Ectodermal cell (in vitro differentiated cells): ENCODE measurements around the gene MAP2K5.
A peak's percentile ranks its signal among the peaks of the same experiment; 100 is the strongest.

Experiments used
- H3K27ac ChIP-seq: 2 replicates; pipeline ENCODE4 v1.7.0; 2013; ENCODE audit warnings: mild to moderate bottlenecking, low read depth, low read length; ENCODE audit not compliant: insufficient read depth, poor library complexity, severe bottlenecking
- H3K27me3 ChIP-seq: 2 replicates; pipeline ENCODE4 v1.7.0; 2013; ENCODE audit warnings: mild to moderate bottlenecking, low read length; ENCODE audit not compliant: insufficient read depth, control insufficient read depth, poor library complexity, severe bottlenecking
- H3K36me3 ChIP-seq: one replicate; pipeline ENCODE4 v1.7.0; 2013; ENCODE audit warnings: low read length; ENCODE audit not compliant: control insufficient read depth, insufficient read depth
- H3K4me1 ChIP-seq: one replicate; pipeline ENCODE4 v1.7.0; 2013; ENCODE audit warnings: low read length; ENCODE audit not compliant: control insufficient read depth, insufficient read depth
- H3K4me3 ChIP-seq: 2 replicates; pipeline ENCODE4 v1.7.0; 2013; ENCODE audit warnings: low read depth, low read length, control low read depth; ENCODE audit not compliant: insufficient read depth
- H3K9me3 ChIP-seq: 2 replicates; pipeline ENCODE4 v1.7.0; 2013; ENCODE audit warnings: mild to moderate bottlenecking, low read length, moderate library complexity; ENCODE audit not compliant: control insufficient read depth
- WGBS, 2 experiments: methylation state at CpG; one replicate each; pipeline ENCODE4 v1.1.7; 2013; ENCODE audit warnings: missing lambda C conversion rate in 2 of 2; 5-methylcytosine and 5-hydroxymethylcytosine counted together

Gene MAP2K5

GRCh38 chr15:67521783-67522568 is 20.5 kb upstream of the MAP2K5 start:
- H3K27me3 ChIP-seq = peaks cover 6% of the 10 kb centered on the region
- H3K27ac ChIP-seq = no peak overlapping the region
- H3K4me3 ChIP-seq = peak overlapping the region; percentile 70
- H3K36me3 ChIP-seq = no peaks in the 10 kb centered on the region
- 19 to 34% methylated on average over 19 to 23 of the region's 23 CpGs for WGBS, 2 experiments
- no peaks in the 10 kb centered on the region for H3K9me3 ChIP-seq
- peaks cover 19% of the 10 kb centered on the region for H3K4me1 ChIP-seq

DNA sequence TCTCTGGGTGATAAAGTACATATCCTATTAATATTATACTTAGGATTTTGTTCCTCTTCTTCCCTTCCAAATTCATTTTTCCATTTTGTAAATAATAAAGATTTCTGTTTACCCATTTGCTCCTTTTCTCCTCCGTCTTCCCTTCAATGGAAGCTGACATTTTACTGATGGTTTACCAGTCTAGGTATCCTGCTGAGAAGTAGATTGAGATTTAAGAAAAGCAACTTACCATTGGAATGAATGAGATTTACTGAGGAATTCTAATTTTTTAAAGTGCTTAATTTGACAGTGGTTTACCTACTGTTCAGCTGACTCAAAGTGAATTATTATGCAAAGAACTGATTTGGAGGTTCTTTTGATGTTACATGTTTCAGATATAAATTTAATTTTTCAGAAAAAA is 19.2 kb upstream of the MAP2K5 start:
- no peak overlapping the region for H3K4me3 ChIP-seq

GRCh38 chr15:67524235-67524634 is 18.3 kb upstream of the MAP2K5 start:
- Histone ChIP-seq H3K36me3 (no peaks in the 10 kb centered on the region), H3K4me1 (peaks cover 19% of the 10 kb centered on the region), H3K27ac (no peak overlapping the region), H3K4me3 (no peak overlapping the region), H3K27me3 (peaks cover 6% of the 10 kb centered on the region), H3K9me3 (no peaks in the 10 kb centered on the region)

More for the DNA sequence above, 19.2 kb upstream of the MAP2K5 start:
- H3K27ac ChIP-seq = no peak overlapping the region
- WGBS, 2 experiments = no CpG with 5 or more reads among the region's 1 CpG
- no peaks in the 10 kb centered on the region for H3K9me3 ChIP-seq
- H3K27me3 ChIP-seq = peaks cover 6% of the 10 kb centered on the region
- H3K4me1 ChIP-seq = peaks cover 19% of the 10 kb centered on the region
- H3K36me3 ChIP-seq = no peaks in the 10 kb centered on the region

DNA sequence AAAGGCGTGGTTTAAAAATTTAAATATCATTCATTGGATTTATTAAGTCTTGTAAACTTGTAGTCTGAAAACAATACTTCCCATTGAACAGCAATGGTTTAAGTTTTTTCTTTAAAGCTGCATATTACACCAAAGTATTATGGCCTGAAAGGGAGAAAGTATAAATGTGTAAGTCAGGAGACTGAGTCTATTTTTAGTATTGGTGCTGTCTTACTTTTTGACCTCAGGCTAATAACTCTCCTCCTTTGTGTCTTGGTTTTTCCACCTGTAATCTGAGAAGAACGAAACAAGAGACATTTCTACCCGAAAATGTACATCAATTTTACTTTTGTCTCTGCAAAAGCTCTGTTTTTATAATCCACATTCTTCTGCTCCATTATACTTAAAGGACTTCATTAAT is 14.0 kb upstream of the MAP2K5 start:
- 86 to 96% methylated on average over 2 of the region's 3 CpGs for WGBS, 2 experiments
- Histone ChIP-seq H3K27ac (no peak overlapping the region), H3K4me3 (no peak overlapping the region), H3K9me3 (no peaks in the 10 kb centered on the region), H3K27me3 (no peaks in the 10 kb centered on the region), H3K4me1 (peaks cover 5% of the 10 kb centered on the region), H3K36me3 (no peaks in the 10 kb centered on the region)

- Histone ChIP-seq H3K4me3 (no peak overlapping the region), H3K27me3 (no peaks in the 10 kb centered on the region), H3K27ac (no peak overlapping the region), H3K4me1 (no peaks in the 10 kb centered on the region), H3K9me3 (no peaks in the 10 kb centered on the region), H3K36me3 (no peaks in the 10 kb centered on the region)
- WGBS, 2 experiments = 91 to 100% methylated on average over 2 of the region's 3 CpGs
Measured at GRCh38 chr15:67531379-67531914, 11.1 kb upstream of the MAP2K5 start.

DNA sequence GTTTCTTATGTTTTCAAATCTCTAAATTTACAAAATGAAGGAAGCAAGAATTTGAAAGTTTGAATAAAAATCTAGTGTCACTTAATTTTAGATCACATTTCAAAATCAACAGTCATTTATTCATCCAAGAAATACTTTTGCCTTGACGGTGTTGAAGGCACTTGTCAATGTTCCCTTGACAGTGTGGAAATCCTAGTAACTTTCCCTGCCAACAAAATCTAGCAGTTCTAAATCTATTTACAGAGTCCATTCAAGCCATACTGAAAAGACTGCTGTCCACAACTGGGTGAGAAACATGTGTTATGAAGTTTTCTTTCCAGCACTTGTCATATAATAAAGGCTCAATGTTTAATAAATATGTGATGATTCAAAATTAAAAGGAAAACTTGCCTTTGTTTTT is 8.6 kb upstream of the MAP2K5 start:
- 79 to 95% methylated on average over 1 of the region's 1 CpG for WGBS, 2 experiments

DNA sequence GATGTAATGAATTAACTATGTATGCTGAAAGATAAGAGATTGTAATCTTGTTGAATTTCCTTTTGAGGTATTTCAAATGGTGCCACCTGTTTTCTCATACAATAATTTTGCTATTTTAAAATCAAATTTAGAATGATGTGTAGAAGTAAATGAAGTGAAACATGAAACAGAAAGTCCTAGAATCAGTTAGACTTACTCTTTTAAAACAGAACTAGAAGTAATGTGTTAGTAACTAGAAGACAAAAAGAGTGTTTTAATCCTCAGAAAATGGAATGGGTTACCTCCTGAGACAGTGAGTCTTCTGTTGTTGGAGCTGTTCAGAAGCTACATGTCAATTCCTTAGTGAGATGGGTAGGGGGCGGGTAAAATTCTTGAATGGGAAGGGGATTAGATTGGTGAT is 8.1 kb upstream of the MAP2K5 start:
- Histone ChIP-seq H3K4me1 (no peaks in the 10 kb centered on the region), H3K27me3 (no peaks in the 10 kb centered on the region), H3K36me3 (no peaks in the 10 kb centered on the region), H3K9me3 (no peaks in the 10 kb centered on the region), H3K4me3 (no peak overlapping the region), H3K27ac (no peak overlapping the region)
- 92 to 100% methylated on average over 1 of the region's 1 CpG for WGBS, 2 experiments

More for the DNA sequence above, 8.6 kb upstream of the MAP2K5 start:
- Histone ChIP-seq H3K9me3 (no peaks in the 10 kb centered on the region), H3K36me3 (no peaks in the 10 kb centered on the region), H3K4me3 (no peak overlapping the region), H3K27ac (no peak overlapping the region), H3K4me1 (no peaks in the 10 kb centered on the region), H3K27me3 (no peaks in the 10 kb centered on the region)

- H3K4me1 ChIP-seq = no peaks in the 10 kb centered on the region
- H3K27me3 ChIP-seq = no peaks in the 10 kb centered on the region
- 93 to 98% methylated on average over 1 of the region's 1 CpG for WGBS, 2 experiments
- H3K27ac ChIP-seq = no peak overlapping the region
- no peaks in the 10 kb centered on the region for H3K36me3 ChIP-seq
- no peak overlapping the region for H3K4me3 ChIP-seq
- no peaks in the 10 kb centered on the region for H3K9me3 ChIP-seq
Measured at GRCh38 chr15:67537771-67538170, 4.7 kb upstream of the MAP2K5 start.

DNA sequence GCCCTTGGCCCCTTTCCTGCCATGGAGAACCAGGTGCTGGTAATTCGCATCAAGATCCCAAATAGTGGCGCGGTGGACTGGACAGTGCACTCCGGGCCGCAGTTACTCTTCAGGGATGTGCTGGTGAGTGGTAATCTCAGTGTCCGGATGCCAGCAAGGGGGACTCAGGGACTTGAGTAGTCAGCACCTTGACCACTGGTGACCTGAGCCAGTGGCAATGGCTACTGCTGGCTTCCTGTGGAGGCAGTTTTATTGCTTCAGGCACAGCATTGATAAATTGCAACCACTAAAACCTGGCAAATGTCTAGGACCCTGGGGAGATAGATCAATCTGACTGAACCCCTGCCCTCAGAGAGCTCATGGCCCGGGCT is 830 bp downstream of the MAP2K5 start:
- Histone ChIP-seq H3K36me3 (no peaks in the 10 kb centered on the region), H3K4me1 (peaks cover 15% of the 10 kb centered on the region), H3K4me3 (peak overlapping the region; percentile 90), H3K9me3 (no peaks in the 10 kb centered on the region), H3K27ac (no peak overlapping the region), H3K27me3 (no peaks in the 10 kb centered on the region)
- WGBS, 2 experiments = 76 to 81% methylated on average over 7 of the region's 7 CpGs

GRCh38 chr15:67544475-67544874 is 2.0 kb downstream of the MAP2K5 start:
- Histone ChIP-seq H3K9me3 (no peaks in the 10 kb centered on the region), H3K27ac (no peak overlapping the region), H3K27me3 (no peaks in the 10 kb centered on the region), H3K4me1 (peaks cover 23% of the 10 kb centered on the region), H3K36me3 (no peaks in the 10 kb centered on the region), H3K4me3 (no peak overlapping the region)
- WGBS, 2 experiments = 74 to 81% methylated on average over 3 of the region's 3 CpGs
